ENCODE measurements around the gene UNC5A. TPM values are rescaled to one million over a fixed set of nuclear protein-coding genes. Genes with fewer than 3 reads are reported as not detected.

UNC5A gene
- total and polyA plus RNA-seq, 7 donors = 0.03 to 0.25 (median 0.10) TPM; not detected in 4

DNA sequence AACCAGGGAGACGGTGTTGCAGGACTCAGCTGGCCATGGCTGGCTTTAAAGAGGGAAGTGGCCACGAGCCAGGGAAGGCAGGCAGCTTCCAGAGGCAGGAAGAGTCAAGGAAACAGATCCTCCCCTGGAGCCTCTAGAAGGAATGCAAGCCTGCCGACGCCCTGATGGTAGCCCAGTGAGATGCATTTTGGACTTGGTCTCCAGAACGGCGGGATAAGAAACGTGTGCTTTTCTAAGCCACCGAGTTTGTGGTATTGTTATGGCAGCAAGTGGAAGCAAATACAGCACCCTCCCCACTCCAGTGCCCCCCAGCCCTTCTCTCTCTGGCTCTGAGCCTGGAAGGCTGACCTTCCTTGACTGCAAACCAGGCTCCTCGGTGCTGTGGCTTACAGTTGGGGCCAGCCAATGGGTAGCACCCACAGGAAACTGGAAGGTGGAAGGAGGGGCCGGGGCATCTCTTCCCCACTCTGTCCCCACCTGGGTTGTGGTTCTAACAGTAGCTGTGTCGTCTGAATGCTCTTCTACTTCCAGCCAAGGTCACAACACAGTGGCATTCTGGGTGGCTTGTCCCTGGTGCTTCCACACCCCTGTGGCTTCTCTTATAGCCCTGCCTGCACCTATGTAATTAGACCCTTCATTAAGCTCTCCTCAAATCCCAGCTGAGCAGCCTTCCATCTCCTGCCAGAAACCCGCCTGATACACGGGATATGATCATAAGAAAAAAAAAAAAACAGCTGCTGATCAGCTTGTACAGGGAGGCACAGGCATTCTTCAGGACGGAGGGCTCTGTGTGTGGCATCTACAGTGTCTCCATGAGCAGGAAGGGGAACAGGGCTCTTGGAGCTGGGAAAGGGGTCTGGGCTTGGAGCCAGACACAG is 29.9 kb upstream of the UNC5A start:
- H3K36me3 ChIP-seq (ENCODE audit: insufficient read depth in 1 of 2, low read depth in 1 of 2) = no peaks in the 10 kb centered on the region
- H3K4me1 ChIP-seq = no peaks in the 10 kb centered on the region
- H3K27ac ChIP-seq = no peak overlapping the region
- H3K9me3 ChIP-seq = no peaks in the 10 kb centered on the region
- intact Hi-C loops (cut with DNase I) = loop anchor here in 1 of 2 donors (10.0 kb wide), 1 partner anchor 196 kb away; no protein-coding TSS in a partner anchor
- peaks cover 0 to 64% (median 4%) of the 10 kb centered on the region in 3 donors for H3K27me3 ChIP-seq (ENCODE audit: insufficient read depth in 3 of 3, low read length in 2 of 3)
- 16 to 23% (median 22%) methylated on average over 14 of the region's 14 CpGs for WGBS, 3 donors
- ATAC-seq (no peak), DNase-seq (no peak)
- TF ChIP-seq, protein P1, sequence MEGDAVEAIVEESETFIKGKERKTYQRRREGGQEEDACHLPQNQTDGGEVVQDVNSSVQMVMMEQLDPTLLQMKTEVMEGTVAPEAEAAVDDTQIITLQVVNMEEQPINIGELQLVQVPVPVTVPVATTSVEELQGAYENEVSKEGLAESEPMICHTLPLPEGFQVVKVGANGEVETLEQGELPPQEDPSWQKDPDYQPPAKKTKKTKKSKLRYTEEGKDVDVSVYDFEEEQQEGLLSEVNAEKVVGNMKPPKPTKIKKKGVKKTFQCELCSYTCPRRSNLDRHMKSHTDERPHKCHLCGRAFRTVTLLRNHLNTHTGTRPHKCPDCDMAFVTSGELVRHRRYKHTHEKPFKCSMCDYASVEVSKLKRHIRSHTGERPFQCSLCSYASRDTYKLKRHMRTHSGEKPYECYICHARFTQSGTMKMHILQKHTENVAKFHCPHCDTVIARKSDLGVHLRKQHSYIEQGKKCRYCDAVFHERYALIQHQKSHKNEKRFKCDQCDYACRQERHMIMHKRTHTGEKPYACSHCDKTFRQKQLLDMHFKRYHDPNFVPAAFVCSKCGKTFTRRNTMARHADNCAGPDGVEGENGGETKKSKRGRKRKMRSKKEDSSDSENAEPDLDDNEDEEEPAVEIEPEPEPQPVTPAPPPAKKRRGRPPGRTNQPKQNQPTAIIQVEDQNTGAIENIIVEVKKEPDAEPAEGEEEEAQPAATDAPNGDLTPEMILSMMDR (IDR thresholded peaks at IDR 0.05) = no peak
- H3K4me3 ChIP-seq = no peak overlapping the region

DNA sequence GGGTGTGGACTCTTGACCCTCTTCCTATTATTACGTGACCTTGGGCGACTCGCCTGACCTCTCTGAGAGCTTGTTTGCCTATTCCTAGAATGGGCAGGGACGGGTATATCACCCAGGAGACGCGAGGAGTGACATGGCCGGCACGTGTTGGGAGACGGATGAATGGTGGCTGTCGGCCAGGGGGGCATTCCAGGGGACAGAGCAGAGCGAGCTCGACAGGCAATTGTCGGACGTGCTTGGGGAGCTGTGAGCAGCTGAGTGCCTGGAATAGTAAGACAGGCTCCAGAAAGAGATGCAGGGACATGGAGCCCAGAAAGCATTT is 29.3 kb upstream of the UNC5A start:
- intact Hi-C loops (cut with DNase I) = loop anchor here in 1 of 2 donors (10.0 kb wide), 1 partner anchor 196 kb away; no protein-coding TSS in a partner anchor
- no peaks in the 10 kb centered on the region for H3K36me3 ChIP-seq (ENCODE audit: insufficient read depth in 1 of 2, low read depth in 1 of 2)
- H3K9me3 ChIP-seq = no peaks in the 10 kb centered on the region
- TF ChIP-seq, protein P1 (IDR thresholded peaks at IDR 0.05) = no peak
- H3K27me3 ChIP-seq (ENCODE audit: insufficient read depth in 3 of 3, low read length in 2 of 3) = peaks cover 0 to 63% (median 4%) of the 10 kb centered on the region in 3 donors
- ATAC-seq (no peak), DNase-seq (no peak)
- H3K4me3 ChIP-seq = no peak overlapping the region
- WGBS, 3 donors = 5 to 9% (median 6%) methylated on average over 14 of the region's 14 CpGs
- H3K4me1 ChIP-seq = no peaks in the 10 kb centered on the region
- H3K27ac ChIP-seq = no peak overlapping the region

DNA sequence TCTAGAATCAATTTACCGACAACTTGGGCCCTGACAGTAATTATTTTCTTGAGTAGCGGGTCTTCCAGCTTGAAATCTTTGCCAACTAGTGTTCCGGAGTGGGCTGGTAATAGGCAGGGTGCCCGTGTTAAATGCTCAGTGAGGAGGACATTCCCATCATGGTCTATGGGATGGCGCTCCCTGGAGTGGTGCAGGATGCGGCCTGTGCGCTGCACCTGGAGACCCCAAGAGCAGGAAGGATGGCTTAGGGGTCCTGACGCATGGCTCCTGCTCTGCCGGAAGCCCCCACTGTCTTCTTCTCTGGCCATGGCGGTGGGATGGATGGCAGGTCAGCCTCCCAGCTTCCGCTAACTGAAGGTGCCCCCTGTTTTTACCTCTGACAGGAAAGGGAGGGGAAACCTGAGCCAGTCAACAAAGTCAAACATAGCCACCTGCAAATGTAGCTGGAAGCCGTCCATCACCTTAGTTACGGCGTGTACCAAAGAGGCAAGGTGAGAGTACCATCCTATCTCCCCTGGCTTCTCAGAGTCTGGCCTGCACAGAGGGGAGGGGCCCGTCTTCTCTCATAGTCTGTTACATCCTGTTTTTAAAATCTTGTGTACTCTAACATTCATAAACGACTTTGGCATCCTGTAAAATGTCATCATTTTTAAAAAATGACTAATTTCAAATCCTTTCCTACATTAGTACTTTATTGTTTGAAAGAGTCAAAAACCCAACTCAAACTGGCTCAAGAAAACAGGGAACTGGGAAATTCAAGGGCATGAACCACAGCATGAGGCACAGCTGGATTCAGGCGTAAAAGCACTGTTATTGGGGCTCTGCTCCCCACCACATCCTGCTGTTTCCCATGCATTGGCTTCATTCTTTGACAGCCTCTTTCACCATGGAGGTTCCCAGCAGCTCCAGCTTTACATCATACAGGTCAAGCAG is 28.5 kb upstream of the UNC5A start:
- Histone ChIP-seq H3K4me3 (no peak overlapping the region), H3K9me3 (no peaks in the 10 kb centered on the region), H3K27ac (no peak overlapping the region), H3K4me1 (no peaks in the 10 kb centered on the region), H3K36me3 (ENCODE audit: insufficient read depth in 1 of 2, low read depth in 1 of 2) (no peaks in the 10 kb centered on the region), H3K27me3 (ENCODE audit: insufficient read depth in 3 of 3, low read length in 2 of 3) (peaks cover 2 to 62% (median 4%) of the 10 kb centered on the region in 3 donors)
- WGBS, 3 donors = 75 to 77% (median 76%) methylated on average over 17 of the region's 17 CpGs
- TF ChIP-seq, protein P1 (IDR thresholded peaks at IDR 0.05) = no peak
- no peak for DNase-seq
- intact Hi-C loops (cut with DNase I) = loop anchor here in 1 of 2 donors (10.0 kb wide), 1 partner anchor 197 kb away; no protein-coding TSS in a partner anchor
- no peak for ATAC-seq

DNA sequence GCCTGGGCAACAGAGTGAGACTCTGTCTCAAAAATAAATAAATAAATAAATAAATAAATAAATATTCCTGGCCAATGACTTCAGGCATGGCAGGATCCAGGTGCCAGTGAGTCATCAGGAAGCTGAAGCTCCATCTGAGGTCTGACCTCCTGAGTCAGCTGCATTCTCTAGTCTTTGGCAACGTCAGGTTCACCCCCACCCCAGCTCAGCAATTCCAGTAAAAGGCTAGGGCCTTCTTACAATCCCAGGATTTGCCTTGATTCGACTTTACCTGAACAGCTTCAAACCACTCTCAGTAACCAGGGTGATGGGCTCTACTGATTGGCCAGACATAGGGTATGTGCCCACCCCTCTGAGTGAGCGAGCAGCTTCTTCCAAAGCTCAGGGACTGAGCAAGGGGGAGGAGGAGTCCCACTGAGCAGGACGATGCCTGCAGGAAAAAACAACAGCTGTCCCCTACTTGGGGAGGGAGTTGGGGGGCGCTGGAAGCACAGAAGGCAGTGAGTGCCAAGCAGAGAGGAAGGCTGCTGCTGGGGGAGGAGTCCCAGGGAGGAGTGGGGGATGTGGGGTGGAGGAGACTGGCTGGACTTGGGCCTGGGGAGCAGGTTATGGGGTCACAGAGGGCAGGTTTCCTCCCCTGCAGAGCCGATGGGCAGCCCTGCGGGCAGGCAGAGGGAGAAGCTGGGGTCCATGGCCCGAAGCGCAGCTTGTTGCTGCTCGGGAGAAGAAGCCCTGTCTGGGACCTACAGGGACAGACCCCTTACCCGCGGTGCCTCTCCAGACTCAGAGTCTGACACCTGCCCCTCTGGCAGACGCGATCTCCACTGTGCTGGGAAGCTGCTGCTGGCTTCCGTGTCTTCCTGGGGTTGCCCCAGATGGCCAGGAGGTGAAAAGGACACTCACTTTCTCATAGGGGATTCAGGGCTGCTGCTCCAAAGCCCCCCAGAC is 25.9 kb upstream of the UNC5A start:
- no peak for DNase-seq
- peak in 3 of 4 donors; percentile 58 to 74 (median 59) for ATAC-seq
- Histone ChIP-seq H3K27ac (no peak overlapping the region), H3K9me3 (no peaks in the 10 kb centered on the region), H3K4me1 (no peaks in the 10 kb centered on the region), H3K4me3 (no peak overlapping the region), H3K27me3 (ENCODE audit: insufficient read depth in 3 of 3, low read length in 2 of 3) (peaks cover 3 to 47% (median 4%) of the 10 kb centered on the region in 3 donors), H3K36me3 (ENCODE audit: insufficient read depth in 1 of 2, low read depth in 1 of 2) (no peaks in the 10 kb centered on the region)
- 10 to 14% (median 12%) methylated on average over 10 to 15 of the region's 15 CpGs for WGBS, 3 donors
- TF ChIP-seq, protein P1 (IDR thresholded peaks at IDR 0.05) = no peak
- intact Hi-C loops (cut with DNase I) = loop anchor here in 1 of 2 donors (10.0 kb wide), 1 partner anchor 200 kb away; no protein-coding TSS in a partner anchor
